MCF 10A (cell line): Measurements from ENCODE around the gene GPR135. TPM values are rescaled to one million over a fixed set of nuclear protein-coding genes. Genes with fewer than 3 reads are reported as not detected.

Source experiments
- BruUV-seq: library from RNA; stranded (reverse); fragments of 400-500 nt; replicated peaks from 2 replicates; lab custom pipeline; 2021; lab: Mats Ljungman, UMichigan
- CTCF ChIA-PET: fragments of 300-600 bp; sonication (Branson Sonifier 250); formaldehyde crosslinking; extraction: SDS; loops from one replicate; lab custom pipeline; 2021; ENCODE audit warnings: antibody characterized with exemption, inconsistent platforms; lab: Yijun Ruan, JAX
- POLR2A ChIA-PET: fragments of 300-600, 350-650 bp; sonication (Branson Sonifier 250); formaldehyde crosslinking; extraction: SDS; loops from one replicate; lab custom pipeline; 2020; ENCODE audit warnings: antibody characterized with exemption, inconsistent platforms; lab: Yijun Ruan, JAX
- DNase-seq: peaks from one replicate; pipeline ENCODE4 v3.0.0-alpha.2; 2018; ENCODE audit not compliant: unreplicated experiment
- H3K27ac Mint-ChIP-seq: one replicate; pipeline ENCODE4 v1.8.0; 2022; ENCODE audit warnings: mild to moderate bottlenecking, low read depth, mixed read lengths; ENCODE audit not compliant: unreplicated experiment
- H3K27me3 Mint-ChIP-seq: one replicate; pipeline ENCODE4 v1.8.0; 2022; ENCODE audit warnings: mixed read lengths; ENCODE audit not compliant: insufficient read depth, unreplicated experiment
- H3K36me3 Mint-ChIP-seq: one replicate; pipeline ENCODE4 v1.8.0; 2022; ENCODE audit warnings: mild to moderate bottlenecking, moderate library complexity, mixed read lengths; ENCODE audit not compliant: insufficient read depth, unreplicated experiment
- H3K4me1 Mint-ChIP-seq: one replicate; pipeline ENCODE4 v1.8.0; 2022; ENCODE audit warnings: mixed read lengths; ENCODE audit not compliant: insufficient read depth, unreplicated experiment
- H3K4me3 Mint-ChIP-seq: one replicate; pipeline ENCODE4 v1.8.0; 2022; ENCODE audit warnings: mild to moderate bottlenecking, moderate library complexity, mixed read lengths; ENCODE audit not compliant: unreplicated experiment
- H3K9me3 Mint-ChIP-seq: one replicate; pipeline ENCODE4 v1.8.0; 2022; ENCODE audit warnings: mixed read lengths; ENCODE audit not compliant: unreplicated experiment
- CTCF ChIP-seq: fragments of 200-600 bp; IDR thresholded peaks from one replicate; pipeline ENCODE4 v1.8.0; 2022; ENCODE audit warnings: antibody characterized with exemption, mild to moderate bottlenecking; ENCODE audit not compliant: unreplicated experiment
- intact Hi-C: fragments of 100-400 bp; cut with micrococcal nuclease; formaldehyde crosslinking; loops from 2 replicates; pipeline ENCODE4 v1.14.1; 2022
- total RNA-seq: library from RNA; stranded (reverse); gene quantifications from 2 replicates; pipeline ENCODE4 v1.2.3, GENCODE V29; 2022

Gene GPR135
- total RNA-seq, 1 experiment from 2014 or later: 7.6 TPM

GRCh38 chr14:59484639-59485175, 19.5 kb upstream of the GPR135 start:
- Mint-ChIP-seq H3K27ac (peak overlapping the region; percentile 86), H3K4me1 (peaks cover 39% of the 10 kb centered on the region), H3K27me3 (no peaks in the 10 kb centered on the region), H3K4me3 (peak overlapping the region; percentile 89), H3K9me3 (no peaks in the 10 kb centered on the region), H3K36me3 (peaks cover 31% of the 10 kb centered on the region)
- intact Hi-C loops: loop anchor here (5.0 kb wide), 2 partner anchors 202 to 213 kb away; no protein-coding TSS in a partner anchor
- no peak for TF ChIP-seq CTCF
- BruUV-seq: no TSS peak
- CTCF ChIA-PET: interaction anchor here (0.6 to 1.3 kb wide), 7 partner anchors 23 to 415 kb away, joined by 3 to 5 read pairs (median 3); no protein-coding TSS in a partner anchor
- POLR2A ChIA-PET: interaction anchor here (0.5 to 3.0 kb wide), 44 partner anchors 9 to 1187 kb away, joined by 3 to 19 read pairs (median 4); partner anchors contain the start of genes ARID4A, DAAM1, KIAA0586 and PPM1A
- DNase-seq: no peak

GRCh38 chr14:59483819-59484638, 18.8 kb upstream of the GPR135 start, which contains the start of the genes JKAMP and L3HYPDH:
Gene JKAMP, plus strand, starts transcription at chr14:59484517. Its CDS starts 73 bp downstream, at chr14:59484590.
Gene L3HYPDH, minus strand, starts transcription at chr14:59484408. Its CDS starts 92 bp downstream, at chr14:59484316.
- H3K4me1 Mint-ChIP-seq: peaks cover 37% of the 10 kb centered on the region
- intact Hi-C loops: loop anchor here (5.0 kb wide), 2 partner anchors 202 to 213 kb away; no protein-coding TSS in a partner anchor

DNA sequence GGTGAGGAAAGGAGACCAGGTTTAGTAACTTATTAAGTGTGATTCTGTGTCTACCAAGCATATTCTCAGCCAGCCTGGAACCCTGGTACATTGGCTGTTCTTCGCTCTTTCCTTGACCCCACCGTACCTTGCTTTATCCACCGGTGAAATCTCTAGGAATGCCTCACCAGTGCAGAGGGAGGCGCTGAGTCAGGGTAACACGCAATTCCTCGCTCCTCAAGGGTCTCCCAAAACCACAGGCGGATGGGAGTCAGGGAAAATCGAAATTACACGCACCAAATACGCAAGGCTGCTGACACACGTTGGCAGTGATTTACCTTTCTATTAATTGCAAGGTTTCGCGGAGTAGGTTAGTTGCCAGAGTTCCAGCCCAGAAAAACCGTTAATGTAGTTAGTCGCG, 18.2 kb upstream of the GPR135 start:
- no TSS peak for BruUV-seq
- POLR2A ChIA-PET: interaction anchor here (0.8 to 3.0 kb wide), 27 partner anchors 9 to 1056 kb away, joined by 3 to 19 read pairs (median 5); partner anchors contain the start of genes DAAM1, KIAA0586, PPM1A and TIMM9

More at GRCh38 chr14:59483819-59484638, 18.8 kb upstream of the GPR135 start, which contains the start of the genes JKAMP and L3HYPDH:
- Mint-ChIP-seq H3K27ac (peak within 1 kb of the TSS; percentile 86), H3K4me3 (peak within 1 kb of the TSS; percentile 89), H3K36me3 (peaks cover 29% of the 10 kb centered on the region), H3K27me3 (no peaks in the 10 kb centered on the region), H3K9me3 (no peaks in the 10 kb centered on the region)
- POLR2A ChIA-PET: interaction anchor here (0.5 to 3.0 kb wide), 49 partner anchors 9 to 1186 kb away, joined by 3 to 19 read pairs (median 4); partner anchors contain the start of genes ARID4A, DAAM1, KIAA0586 and PPM1A
- peak; percentile 54 for TF ChIP-seq CTCF
- CTCF ChIA-PET: interaction anchor here (0.6 to 1.3 kb wide), 10 partner anchors 12 to 1059 kb away, joined by 3 to 5 read pairs (median 3); no protein-coding TSS in a partner anchor
- BruUV-seq: no TSS peak
- peak; percentile 96 for DNase-seq

More for the DNA sequence above, 18.2 kb upstream of the GPR135 start:
- H3K9me3 Mint-ChIP-seq: no peaks in the 10 kb centered on the region
- H3K27ac Mint-ChIP-seq: peak overlapping the region; percentile 86
- peaks cover 30% of the 10 kb centered on the region for H3K4me1 Mint-ChIP-seq
- peak overlapping the region; percentile 89 for H3K4me3 Mint-ChIP-seq
- intact Hi-C loops: loop anchor here (5.0 kb wide), 2 partner anchors 201 to 214 kb away; no protein-coding TSS in a partner anchor
- peak; percentile 50 for DNase-seq
- peaks cover 29% of the 10 kb centered on the region for H3K36me3 Mint-ChIP-seq
- no peaks in the 10 kb centered on the region for H3K27me3 Mint-ChIP-seq
- CTCF ChIA-PET: interaction anchor here (0.6 to 1.3 kb wide), 4 partner anchors 224 to 1058 kb away, joined by 3 to 5 read pairs (median 3); no protein-coding TSS in a partner anchor
- TF ChIP-seq CTCF: no peak
